ENCODE measurements around the gene CCDC116. TPM values are rescaled to one million over a fixed set of nuclear protein-coding genes. Genes with fewer than 3 reads are reported as not detected.

CCDC116 gene
- polyA plus RNA-seq, 1 experiment: 0.06 TPM

- ChIA-PET POLR2A (interaction anchor here (0.6 kb wide), 1 partner anchor 23 kb away, joined by 4 read pairs; no protein-coding TSS in a partner anchor), CTCF (interaction anchor here (0.6 kb wide), 1 partner anchor 678 kb away, joined by 3 read pairs; the partner anchor contains the start of gene LZTR1)
- Histone ChIP-seq H3K27ac (ENCODE audit: low read depth, low read length) (no peak overlapping the region), H3K27me3 (ENCODE audit: control insufficient read depth, insufficient read depth, low read length) (peaks cover 2% of the 10 kb centered on the region), H3K9me3 (ENCODE audit: control insufficient read depth, insufficient read depth, low read length) (no peaks in the 10 kb centered on the region; the same call in 1 of the 2 replicates), H3K4me3 (ENCODE audit: low read depth, low read length) (no peak overlapping the region)
- DNase-seq (ENCODE audit: low read depth, low spot score): no peak
- TF ChIP-seq CTCF (IDR thresholded peaks at IDR 0.05; ENCODE audit: low read depth, low read length): no peak
These were observed 27.4 kb downstream of the CCDC116 start for GRCh38 chr22:21659864-21660525.

GRCh38 chr22:21660904-21661303, 28.3 kb downstream of the CCDC116 start:
- ChIA-PET POLR2A (no interaction called here), CTCF (no interaction called here)
- DNase-seq (ENCODE audit: low read depth, low spot score): no peak
- peaks cover 2% of the 10 kb centered on the region for H3K27me3 ChIP-seq (ENCODE audit: control insufficient read depth, insufficient read depth, low read length)
- no peak overlapping the region for H3K4me3 ChIP-seq (ENCODE audit: low read depth, low read length)
- H3K9me3 ChIP-seq (ENCODE audit: control insufficient read depth, insufficient read depth, low read length): no peaks in the 10 kb centered on the region; the same call in 1 of the 2 replicates
- H3K27ac ChIP-seq (ENCODE audit: low read depth, low read length): no peak overlapping the region
- TF ChIP-seq CTCF (IDR thresholded peaks at IDR 0.05; ENCODE audit: low read depth, low read length): no peak

GRCh38 chr22:21661991-21662390, 29.4 kb downstream of the CCDC116 start:
- no peak overlapping the region for H3K4me3 ChIP-seq (ENCODE audit: low read depth, low read length)
- ChIA-PET CTCF (no interaction called here), POLR2A (no interaction called here)
- no peaks in the 10 kb centered on the region; the same call in 1 of the 2 replicates for H3K9me3 ChIP-seq (ENCODE audit: control insufficient read depth, insufficient read depth, low read length)
- no peak overlapping the region for H3K27ac ChIP-seq (ENCODE audit: low read depth, low read length)
- DNase-seq (ENCODE audit: low read depth, low spot score): no peak
- TF ChIP-seq CTCF (IDR thresholded peaks at IDR 0.05; ENCODE audit: low read depth, low read length): no peak
- peaks cover 2% of the 10 kb centered on the region for H3K27me3 ChIP-seq (ENCODE audit: control insufficient read depth, insufficient read depth, low read length)

- POLR2A ChIA-PET: no interaction called here
- Histone ChIP-seq H3K9me3 (ENCODE audit: control insufficient read depth, insufficient read depth, low read length) (no peaks in the 10 kb centered on the region; the same call in 1 of the 2 replicates), H3K27me3 (ENCODE audit: control insufficient read depth, insufficient read depth, low read length) (peaks cover 2% of the 10 kb centered on the region), H3K27ac (ENCODE audit: low read depth, low read length) (no peak overlapping the region), H3K4me3 (ENCODE audit: low read depth, low read length) (no peak overlapping the region)
- DNase-seq (ENCODE audit: low read depth, low spot score): no peak
- TF ChIP-seq CTCF (IDR thresholded peaks at IDR 0.05; ENCODE audit: low read depth, low read length): no peak
- CTCF ChIA-PET: interaction anchor here (1.4 kb wide), 1 partner anchor 17 kb away, joined by 4 read pairs; no protein-coding TSS in a partner anchor
These were observed 31.2 kb downstream of the CCDC116 start for GRCh38 chr22:21663738-21664137.
